Ovary (tissue), 9 donors: Measurements from ENCODE around the gene PEPD. TPM values are rescaled to one million over a fixed set of nuclear protein-coding genes. Genes with fewer than 3 reads are reported as not detected.

ENCODE experiments used
- DNase-seq, 5 donors: peaks; one replicate each; pipeline ENCODE4 v3.0.0-alpha.2; 2019 to 2020
- H3K27ac ChIP-seq, 2 donors: fragments of 200-600 bp; one replicate each; pipeline versions ENCODE4 v1.5.1 to v1.8.0; 2019 to 2022
- H3K27me3 ChIP-seq: fragments of 200-600 bp; one replicate; pipeline ENCODE4 v1.8.0; 2022
- H3K36me3 ChIP-seq: fragments of 200-600 bp; sonication (generic); one replicate; pipeline ENCODE4 v1.5.1; 2019
- H3K4me1 ChIP-seq: one replicate; pipeline ENCODE4 v1.8.1; 2013; ENCODE audit warnings: mild to moderate bottlenecking, moderate library complexity; ENCODE audit not compliant: insufficient read depth
- H3K4me3 ChIP-seq: fragments of 200-600 bp; sonication (generic); one replicate; pipeline ENCODE4 v1.5.1; 2017
- H3K9me3 ChIP-seq, 2 donors: fragments of 200-600 bp in 1 of 2; sonication (generic) in 1 of 2; one replicate each; pipeline versions ENCODE4 v1.5.1 to v1.8.1; 2013 to 2019; ENCODE audit warnings: mild to moderate bottlenecking in 1 of 2, moderate library complexity in 1 of 2
- EP300 ChIP-seq: sonication (generic); formaldehyde crosslinking; IDR thresholded peaks from one replicate; pipeline ENCODE4 v1.6.1; 2017; ENCODE audit warnings: antibody characterized with exemption
- POLR2A ChIP-seq: fragments of 450-650 bp; IDR thresholded peaks from one replicate; pipeline ENCODE4 v1.6.1; 2017; ENCODE audit warnings: antibody characterized with exemption, mild to moderate bottlenecking, moderate library complexity
- WGBS, 3 donors: extraction: QIAGEN DNeasy Blood & Tissue Kit in 1 of 3; methylation state at CpG; one replicate each; pipeline versions ENCODE4 v1.1.5 to v1.1.7; 2013 to 2017; 5-methylcytosine and 5-hydroxymethylcytosine counted together
- intact Hi-C, 4 donors: fragments of 100-400 bp; cut with DNase I; formaldehyde crosslinking; loops; one replicate each; pipeline versions ENCODE4 v1.11.0 to v1.15.1; 2022 to 2023
- polyA plus RNA-seq, 2 donors: library from polyadenylated mRNA; stranded (reverse); fragments of 200-250 nt in 1 of 2; fragments of 350-450 nt in 1 of 2; fragmentation: Illumina TruSeq in 1 of 2; extraction: RNeasy Lipid Tissue Mini Kit (QIAGEN cat#74804) in 1 of 2; gene quantifications; one replicate each; pipeline ENCODE4 v1.2.3, GENCODE V29; 2013 to 2014
- total RNA-seq, 7 donors: library from RNA; depleted of rRNA in 2 of 7; stranded (reverse); fragments of >200 nt in 2 of 7; fragmentation: NEBNext Ultra II Directional in 3 of 7; extraction: Animal tissue kit (Norgen Biotek cat#: 25700) in 3 of 7; gene quantifications; one replicate each; pipeline versions ENCODE4 v1.1.0 to v1.2.4, GENCODE V29; 2016 to 2023
- TF ChIP-seq, protein P1 (sequence below), 3 donors: fragments of 450-650 bp in 2 of 3; fragments of 200-600 bp in 1 of 3; IDR thresholded peaks; one replicate each; pipeline versions ENCODE4 v1.5.1 to v1.8.0; 2016 to 2022; ENCODE audit warnings: antibody characterized with exemption in 3 of 3, mild to moderate bottlenecking in 1 of 3
- donor health status: DM: no; HTN: no; CAD: no; lungs with moderate emphysema.
- donor health status: DM: no; HTN: no; CAD: no.
- donor health status: Bipolar disorder and iron deficiency.
- donor health status: DM: yes; HTN: yes; CAD: no.
- donor health status: DM: no; HTN: no; CAD: no.
- donor health status: DM: yes; HTN: yes; CAD: no.

Gene PEPD
- total and polyA plus RNA-seq, 9 donors: 38.7 to 66.9 (median 58.9) TPM

DNA sequence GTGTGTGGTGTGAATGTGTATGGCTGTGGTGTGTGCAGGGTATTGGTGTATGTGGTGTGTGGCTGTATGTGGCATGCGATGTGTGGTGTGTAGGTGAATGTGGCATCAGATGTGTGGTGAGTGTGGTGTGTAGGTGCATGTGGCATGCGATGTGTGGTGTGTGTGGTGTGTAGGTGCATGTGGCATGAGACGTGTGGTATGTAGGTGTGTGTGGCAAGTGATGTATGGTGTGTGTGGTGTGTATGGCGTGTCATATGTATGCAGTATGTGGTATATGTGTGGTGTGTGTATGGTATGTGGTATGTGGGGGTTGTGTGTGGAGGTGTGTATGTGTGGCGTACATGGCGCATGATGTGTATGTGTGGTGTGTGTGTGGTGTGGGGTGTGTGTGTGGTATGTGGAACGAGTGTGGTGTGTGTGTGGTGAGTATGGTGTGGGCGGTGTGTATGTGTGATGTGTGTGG, 63.4 kb downstream of the PEPD start:
- Histone ChIP-seq H3K4me3 (no peak overlapping the region), H3K36me3 (no peaks in the 10 kb centered on the region), H3K27me3 (no peaks in the 10 kb centered on the region), H3K27ac (no peak overlapping the region), H3K4me1 (no peaks in the 10 kb centered on the region), H3K9me3 (no peaks in the 10 kb centered on the region)
- DNase-seq: peak in 1 of 5 donors; percentile 10
- TF ChIP-seq, protein P1, sequence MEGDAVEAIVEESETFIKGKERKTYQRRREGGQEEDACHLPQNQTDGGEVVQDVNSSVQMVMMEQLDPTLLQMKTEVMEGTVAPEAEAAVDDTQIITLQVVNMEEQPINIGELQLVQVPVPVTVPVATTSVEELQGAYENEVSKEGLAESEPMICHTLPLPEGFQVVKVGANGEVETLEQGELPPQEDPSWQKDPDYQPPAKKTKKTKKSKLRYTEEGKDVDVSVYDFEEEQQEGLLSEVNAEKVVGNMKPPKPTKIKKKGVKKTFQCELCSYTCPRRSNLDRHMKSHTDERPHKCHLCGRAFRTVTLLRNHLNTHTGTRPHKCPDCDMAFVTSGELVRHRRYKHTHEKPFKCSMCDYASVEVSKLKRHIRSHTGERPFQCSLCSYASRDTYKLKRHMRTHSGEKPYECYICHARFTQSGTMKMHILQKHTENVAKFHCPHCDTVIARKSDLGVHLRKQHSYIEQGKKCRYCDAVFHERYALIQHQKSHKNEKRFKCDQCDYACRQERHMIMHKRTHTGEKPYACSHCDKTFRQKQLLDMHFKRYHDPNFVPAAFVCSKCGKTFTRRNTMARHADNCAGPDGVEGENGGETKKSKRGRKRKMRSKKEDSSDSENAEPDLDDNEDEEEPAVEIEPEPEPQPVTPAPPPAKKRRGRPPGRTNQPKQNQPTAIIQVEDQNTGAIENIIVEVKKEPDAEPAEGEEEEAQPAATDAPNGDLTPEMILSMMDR (IDR thresholded peaks at IDR 0.05): no peak
- no peak for TF ChIP-seq EP300
- no peak for TF ChIP-seq POLR2A
- WGBS, 3 donors: 94 to 96% (median 96%) methylated on average over 8 of the region's 8 CpGs
- intact Hi-C loops: no loop called here

DNA sequence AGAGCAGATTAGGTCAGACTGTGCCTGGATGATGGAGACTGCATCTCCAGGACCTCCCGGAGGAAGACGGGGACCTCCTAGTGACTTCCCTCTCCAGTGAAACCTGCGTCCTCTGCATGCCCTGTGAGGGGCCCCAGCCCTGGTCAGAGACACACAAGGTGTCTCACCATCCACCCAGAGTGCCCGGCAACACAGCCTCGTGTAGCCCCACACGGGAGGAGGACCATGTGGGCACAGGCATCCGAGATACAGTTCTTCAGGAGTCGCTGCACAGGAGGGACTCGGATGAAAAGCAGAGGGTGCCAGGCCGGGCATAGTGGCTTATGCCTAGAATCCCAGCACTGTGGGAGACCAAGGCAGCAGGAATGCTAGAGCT, 64.8 kb downstream of the PEPD start:
- TF ChIP-seq, protein P1 (IDR thresholded peaks at IDR 0.05): no peak
- TF ChIP-seq POLR2A (no peak), EP300 (no peak)
- 91 to 94% (median 94%) methylated on average over 10 of the region's 10 CpGs for WGBS, 3 donors
- Histone ChIP-seq H3K36me3 (no peaks in the 10 kb centered on the region), H3K27me3 (no peaks in the 10 kb centered on the region), H3K9me3 (no peaks in the 10 kb centered on the region), H3K4me3 (no peak overlapping the region), H3K27ac (no peak overlapping the region), H3K4me1 (no peaks in the 10 kb centered on the region)
- peak in 2 of 5 donors; percentile 5 to 18 for DNase-seq
- intact Hi-C loops: no loop called here

DNA sequence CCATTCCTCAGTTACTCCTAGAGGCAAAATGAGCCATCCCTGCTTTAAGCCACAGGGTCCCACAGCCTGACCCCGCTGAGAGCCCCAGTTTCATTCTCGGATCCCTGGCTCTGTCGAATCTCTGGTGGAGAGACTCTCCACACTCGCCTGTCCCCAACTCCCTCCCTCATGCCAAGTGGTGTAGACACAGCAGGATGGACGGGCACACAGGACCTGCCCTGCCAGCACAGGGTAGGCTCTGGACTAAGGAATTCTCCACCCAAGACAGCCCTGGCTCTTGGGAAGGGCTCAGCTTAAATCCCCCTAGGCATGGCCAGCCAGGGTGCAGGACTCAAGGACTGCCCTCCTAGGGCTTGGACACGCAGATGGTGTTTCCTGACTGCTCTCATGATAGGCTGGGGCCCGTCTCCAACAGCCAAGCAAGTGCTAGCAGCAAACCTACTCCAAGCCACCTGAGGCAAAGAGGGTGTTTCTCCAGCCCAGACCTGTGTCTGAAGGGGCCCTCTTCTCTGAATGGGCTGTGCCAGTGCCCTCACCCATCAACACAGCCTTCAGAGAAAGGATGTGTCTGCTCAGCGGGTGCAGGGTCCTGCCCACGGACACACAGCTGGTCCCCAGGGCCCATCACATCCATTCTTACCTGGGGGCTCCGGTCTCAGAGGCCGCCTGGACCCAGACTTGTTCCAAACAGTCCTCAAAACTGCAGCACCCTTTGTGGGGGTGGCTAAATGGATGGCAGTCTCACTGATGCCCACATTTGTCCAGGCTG, 65.3 kb downstream of the PEPD start:
- H3K9me3 ChIP-seq: no peaks in the 10 kb centered on the region
- no peaks in the 10 kb centered on the region for H3K4me1 ChIP-seq
- H3K36me3 ChIP-seq: no peaks in the 10 kb centered on the region
- H3K27ac ChIP-seq: no peak overlapping the region
- intact Hi-C loops: no loop called here
- WGBS, 3 donors: 91 to 94% (median 91%) methylated on average over 11 of the region's 11 CpGs
- DNase-seq: peak in 2 of 5 donors; percentile 11 to 19
- no peak overlapping the region for H3K4me3 ChIP-seq
- TF ChIP-seq POLR2A (no peak), EP300 (no peak)
- TF ChIP-seq, protein P1 (IDR thresholded peaks at IDR 0.05): no peak
- H3K27me3 ChIP-seq: no peaks in the 10 kb centered on the region

DNA sequence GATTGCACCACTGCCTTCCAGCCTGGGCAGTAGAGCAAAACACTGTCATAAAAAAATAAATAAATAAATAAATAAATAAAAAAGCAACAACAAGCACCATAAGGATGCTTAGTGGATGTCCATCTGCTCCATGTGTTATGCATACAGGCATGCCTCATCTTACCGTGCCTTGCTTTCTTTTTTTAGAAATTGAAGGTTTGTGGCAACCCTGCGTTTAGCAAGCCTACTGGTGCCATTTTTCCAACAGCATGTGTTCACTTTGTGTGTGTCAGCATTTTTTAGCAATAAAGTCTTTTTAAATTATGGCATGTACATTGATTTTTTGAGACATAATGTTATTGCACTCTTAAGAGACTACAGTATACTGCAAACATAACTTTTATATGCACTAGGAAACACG, 68.3 kb downstream of the PEPD start:
- TF ChIP-seq, protein P1 (IDR thresholded peaks at IDR 0.05): no peak
- TF ChIP-seq EP300: no peak
- TF ChIP-seq POLR2A: no peak
- intact Hi-C loops: no loop called here
- WGBS, 3 donors: 86 to 90% (median 90%) methylated on average over 3 of the region's 3 CpGs
- Histone ChIP-seq H3K4me1 (no peaks in the 10 kb centered on the region), H3K27me3 (no peaks in the 10 kb centered on the region), H3K36me3 (no peaks in the 10 kb centered on the region), H3K27ac (no peak overlapping the region), H3K9me3 (no peaks in the 10 kb centered on the region), H3K4me3 (no peak overlapping the region)
- DNase-seq: no peak
